ENCODE results near the gene SLC25A24.

- TF ChIP-seq CTCF (IDR thresholded peaks at IDR 0.05) (no peak), POLR2A (IDR thresholded peaks at IDR 0.05) (no peak)
Measured at GRCh38 chr1:108140177-108140576, 60.0 kb downstream of the SLC25A24 start.
